Measurements from ENCODE around the gene DENND1C. TPM values are rescaled to one million over a fixed set of nuclear protein-coding genes. Genes with fewer than 3 reads are reported as not detected.

Gene DENND1C
- total RNA-seq, 3 donors from 2014 or later, result 3.8 to 4.7 (median 4.1) TPM

GRCh38 chr19:6451583-6452222 is 29.9 kb downstream of the DENND1C start:
- intact Hi-C loops (cut with DNase I, micrococcal nuclease), result no loop called here
- Histone ChIP-seq H3K4me3 (no peak overlapping the region), H3K9me3 (peaks cover 7% of the 10 kb centered on the region), H3K4me1 (ENCODE audit: low read depth) (no peaks in the 10 kb centered on the region), H3K36me3 (ENCODE audit: low read depth) (peaks cover 8% of the 10 kb centered on the region)
- TF ChIP-seq CTCF (IDR thresholded peaks at IDR 0.05), result no peak
- ATAC-seq, result no peak
- DNase-seq, result no peak

DNA sequence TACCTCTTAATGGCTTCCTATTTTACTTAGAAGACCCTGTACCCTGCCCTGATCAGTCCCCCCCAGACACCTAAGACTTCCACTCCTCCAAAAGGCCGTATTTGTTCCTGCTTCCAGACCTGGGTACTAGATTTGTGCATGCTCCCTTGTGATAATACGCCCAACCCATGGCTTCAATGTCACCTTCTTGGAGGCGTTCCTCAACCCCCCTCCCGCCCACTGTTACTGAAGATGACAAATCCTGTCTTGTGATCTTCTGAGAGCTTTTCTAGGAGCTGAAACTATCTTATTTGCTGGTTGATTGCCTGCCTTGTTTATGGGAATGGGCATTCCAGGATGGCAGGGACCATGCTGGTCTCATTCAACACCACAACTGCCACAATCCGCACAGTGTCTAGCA is 31.4 kb downstream of the DENND1C start:
- no peak overlapping the region for H3K4me3 ChIP-seq
- DNase-seq, result no peak
- intact Hi-C loops (cut with DNase I, micrococcal nuclease), result no loop called here

GRCh38 chr19:6448045-6448444 is 33.5 kb downstream of the DENND1C start:
- DNase-seq, result no peak
- Histone ChIP-seq H3K9me3 (no peaks in the 10 kb centered on the region), H3K36me3 (ENCODE audit: low read depth) (no peaks in the 10 kb centered on the region), H3K4me1 (ENCODE audit: low read depth) (no peaks in the 10 kb centered on the region), H3K4me3 (no peak overlapping the region)
- no peak for TF ChIP-seq CTCF (IDR thresholded peaks at IDR 0.05)
- ATAC-seq, result no peak
- intact Hi-C loops (cut with DNase I, micrococcal nuclease), result no loop called here

More for the DNA sequence above, 31.4 kb downstream of the DENND1C start:
- no peak for TF ChIP-seq CTCF (IDR thresholded peaks at IDR 0.05)
- H3K9me3 ChIP-seq, result peaks cover 7% of the 10 kb centered on the region
- H3K4me1 ChIP-seq (ENCODE audit: low read depth), result no peaks in the 10 kb centered on the region
- H3K36me3 ChIP-seq (ENCODE audit: low read depth), result peaks cover 8% of the 10 kb centered on the region
- ATAC-seq, result no peak

GRCh38 chr19:6446452-6446851 is 35.1 kb downstream of the DENND1C start:
- no peak for TF ChIP-seq CTCF (IDR thresholded peaks at IDR 0.05)
- H3K9me3 ChIP-seq, result no peaks in the 10 kb centered on the region
- DNase-seq, result no peak
- H3K4me1 ChIP-seq (ENCODE audit: low read depth), result no peaks in the 10 kb centered on the region
- H3K36me3 ChIP-seq (ENCODE audit: low read depth), result no peaks in the 10 kb centered on the region
- intact Hi-C loops (cut with DNase I, micrococcal nuclease), result no loop called here
- H3K4me3 ChIP-seq, result no peak overlapping the region
- ATAC-seq, result no peak

DNA sequence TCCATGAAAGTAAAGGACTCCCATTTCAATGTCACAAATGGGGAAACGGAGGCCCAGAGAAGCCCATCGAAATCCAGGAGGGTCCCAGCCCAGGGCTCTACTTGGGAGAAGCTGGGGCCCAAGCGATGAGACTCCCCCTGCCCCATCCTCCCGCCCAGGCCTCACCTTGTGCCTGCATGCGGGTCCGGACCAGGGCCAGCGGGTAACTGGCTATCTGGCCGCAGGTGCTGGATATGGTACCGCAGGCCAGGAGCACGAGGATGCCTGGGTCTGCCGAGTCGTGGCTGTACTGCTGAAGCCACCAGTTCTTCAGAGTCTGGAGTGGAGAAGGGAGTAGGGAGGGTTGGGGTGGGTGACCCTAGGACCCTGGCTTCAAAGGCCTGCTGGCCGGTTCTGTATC is 37.6 kb downstream of the DENND1C start:
- H3K36me3 ChIP-seq (ENCODE audit: low read depth), result no peaks in the 10 kb centered on the region
- no peak overlapping the region for H3K4me3 ChIP-seq

More for the DNA sequence above, 37.6 kb downstream of the DENND1C start:
- intact Hi-C loops (cut with DNase I, micrococcal nuclease), result no loop called here
- ATAC-seq (no peak), DNase-seq (no peak)
- no peaks in the 10 kb centered on the region for H3K4me1 ChIP-seq (ENCODE audit: low read depth)
- no peaks in the 10 kb centered on the region for H3K9me3 ChIP-seq
- no peak for TF ChIP-seq CTCF (IDR thresholded peaks at IDR 0.05)

Measured in mucosa of descending colon (tissue), 3 donors.